Loucy (cell line): ENCODE data around the gene CHRNA1.

ENCODE experiments used
- EZH2phosphoT487 ChIP-seq: fragments of 200-600 bp; IDR thresholded peaks from 2 replicates; pipeline ENCODE4 v1.6.1; 2018; ENCODE audit warnings: antibody characterized with exemption, mild to moderate bottlenecking, moderate library complexity, borderline replicate concordance
- TF ChIP-seq, protein P1 (sequence below): fragments of 200-600 bp; sonication (generic); conservative IDR thresholded peaks from 2 replicates; pipeline ENCODE4 v1.5.1; 2014; ENCODE audit warnings: mild to moderate bottlenecking, antibody characterized with exemption, low read length

DNA sequence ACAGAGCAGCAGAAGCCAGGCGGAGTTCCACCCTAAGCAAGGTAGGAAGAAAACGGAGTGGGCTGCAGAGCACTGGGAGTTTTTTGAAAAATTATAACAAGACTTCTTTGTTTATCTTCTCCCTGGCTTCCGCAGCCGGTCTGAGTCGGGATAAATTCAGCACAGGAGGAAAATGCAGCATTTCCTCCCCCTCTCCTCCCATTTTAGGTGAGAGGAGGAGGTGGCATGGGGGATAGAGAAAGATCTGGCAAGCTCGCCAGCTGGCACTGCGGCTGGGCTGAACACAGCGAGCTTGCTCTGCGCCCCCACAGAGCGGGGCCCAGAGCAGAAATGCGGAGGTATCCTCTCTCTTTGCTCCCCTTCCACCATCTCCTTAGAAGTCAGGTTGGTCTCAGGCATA is 17.7 kb upstream of the CHRNA1 start:
- TF ChIP-seq, protein P1, sequence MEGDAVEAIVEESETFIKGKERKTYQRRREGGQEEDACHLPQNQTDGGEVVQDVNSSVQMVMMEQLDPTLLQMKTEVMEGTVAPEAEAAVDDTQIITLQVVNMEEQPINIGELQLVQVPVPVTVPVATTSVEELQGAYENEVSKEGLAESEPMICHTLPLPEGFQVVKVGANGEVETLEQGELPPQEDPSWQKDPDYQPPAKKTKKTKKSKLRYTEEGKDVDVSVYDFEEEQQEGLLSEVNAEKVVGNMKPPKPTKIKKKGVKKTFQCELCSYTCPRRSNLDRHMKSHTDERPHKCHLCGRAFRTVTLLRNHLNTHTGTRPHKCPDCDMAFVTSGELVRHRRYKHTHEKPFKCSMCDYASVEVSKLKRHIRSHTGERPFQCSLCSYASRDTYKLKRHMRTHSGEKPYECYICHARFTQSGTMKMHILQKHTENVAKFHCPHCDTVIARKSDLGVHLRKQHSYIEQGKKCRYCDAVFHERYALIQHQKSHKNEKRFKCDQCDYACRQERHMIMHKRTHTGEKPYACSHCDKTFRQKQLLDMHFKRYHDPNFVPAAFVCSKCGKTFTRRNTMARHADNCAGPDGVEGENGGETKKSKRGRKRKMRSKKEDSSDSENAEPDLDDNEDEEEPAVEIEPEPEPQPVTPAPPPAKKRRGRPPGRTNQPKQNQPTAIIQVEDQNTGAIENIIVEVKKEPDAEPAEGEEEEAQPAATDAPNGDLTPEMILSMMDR = no peak
- TF ChIP-seq EZH2phosphoT487 = no peak
